Ishikawa (cell line): ENCODE data around the gene GNG7.

Experiments used
- CEBPB ChIP-seq: IDR thresholded peaks from 2 replicates; pipeline ENCODE4 v1.6.1; 2012
- CREB1 ChIP-seq: IDR thresholded peaks from 2 replicates; pipeline ENCODE4 v1.6.1; 2012; ENCODE audit warnings: low read depth
- EGR1 ChIP-seq: IDR thresholded peaks from 2 replicates; pipeline ENCODE4 v1.6.1; 2012
- EP300 ChIP-seq: IDR thresholded peaks from 2 replicates; pipeline ENCODE4 v1.6.1; 2012; ENCODE audit warnings: borderline replicate concordance
- FOXM1 ChIP-seq: IDR thresholded peaks from 2 replicates; pipeline ENCODE4 v1.6.1; 2012; ENCODE audit warnings: low read depth, borderline replicate concordance
- NFIC ChIP-seq: IDR thresholded peaks from 2 replicates; pipeline ENCODE4 v1.6.1; 2012
- RAD21 ChIP-seq: IDR thresholded peaks from 2 replicates; pipeline ENCODE4 v1.6.1; 2012; ENCODE audit warnings: low read depth
- REST ChIP-seq: IDR thresholded peaks from 2 replicates; pipeline ENCODE4 v1.6.1; 2012; ENCODE audit warnings: low read depth, mild to moderate bottlenecking
- TAF1 ChIP-seq: IDR thresholded peaks from 2 replicates; pipeline ENCODE4 v1.6.1; 2012; ENCODE audit warnings: low read depth, mild to moderate bottlenecking
- TCF12 ChIP-seq: IDR thresholded peaks from 2 replicates; pipeline ENCODE4 v1.6.1; 2012; ENCODE audit warnings: low read depth
- TEAD4 ChIP-seq: IDR thresholded peaks from 2 replicates; pipeline ENCODE4 v1.6.1; 2012
- USF1 ChIP-seq: IDR thresholded peaks from 2 replicates; pipeline ENCODE4 v1.6.1; 2012
- YY1 ChIP-seq: IDR thresholded peaks from 2 replicates; pipeline ENCODE4 v1.6.1; 2012; ENCODE audit warnings: low read depth
- ZBTB7A ChIP-seq: IDR thresholded peaks from 2 replicates; pipeline ENCODE4 v1.6.1; 2012; ENCODE audit warnings: low read depth
- TF ChIP-seq, protein P1 (sequence below): IDR thresholded peaks from 2 replicates; pipeline ENCODE4 v1.6.1; 2012

The GNG7 gene

DNA sequence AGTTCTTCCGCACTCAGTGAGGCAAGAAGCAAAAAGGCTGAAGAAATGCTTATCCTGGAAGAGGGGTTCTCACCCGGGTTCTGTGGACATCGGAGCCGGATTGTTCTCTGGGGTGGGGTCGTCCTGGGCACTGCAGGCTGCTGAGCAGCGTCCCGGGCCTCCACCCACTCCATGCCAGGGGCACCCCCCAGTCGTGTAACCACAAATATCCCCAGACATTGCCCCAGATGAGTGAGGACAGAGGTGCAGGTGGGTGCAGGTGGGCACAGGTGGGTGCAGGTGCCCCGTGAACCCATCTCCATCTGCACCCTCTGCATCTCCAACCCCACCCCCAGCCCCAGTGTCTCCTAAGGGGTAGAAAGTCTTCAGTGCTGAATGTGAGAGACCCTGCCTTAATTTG is 67.5 kb downstream of the GNG7 start:
- TF ChIP-seq YY1 (no peak), USF1 (no peak)
- TF ChIP-seq, protein P1, sequence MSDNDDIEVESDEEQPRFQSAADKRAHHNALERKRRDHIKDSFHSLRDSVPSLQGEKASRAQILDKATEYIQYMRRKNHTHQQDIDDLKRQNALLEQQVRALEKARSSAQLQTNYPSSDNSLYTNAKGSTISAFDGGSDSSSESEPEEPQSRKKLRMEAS = no peak

DNA sequence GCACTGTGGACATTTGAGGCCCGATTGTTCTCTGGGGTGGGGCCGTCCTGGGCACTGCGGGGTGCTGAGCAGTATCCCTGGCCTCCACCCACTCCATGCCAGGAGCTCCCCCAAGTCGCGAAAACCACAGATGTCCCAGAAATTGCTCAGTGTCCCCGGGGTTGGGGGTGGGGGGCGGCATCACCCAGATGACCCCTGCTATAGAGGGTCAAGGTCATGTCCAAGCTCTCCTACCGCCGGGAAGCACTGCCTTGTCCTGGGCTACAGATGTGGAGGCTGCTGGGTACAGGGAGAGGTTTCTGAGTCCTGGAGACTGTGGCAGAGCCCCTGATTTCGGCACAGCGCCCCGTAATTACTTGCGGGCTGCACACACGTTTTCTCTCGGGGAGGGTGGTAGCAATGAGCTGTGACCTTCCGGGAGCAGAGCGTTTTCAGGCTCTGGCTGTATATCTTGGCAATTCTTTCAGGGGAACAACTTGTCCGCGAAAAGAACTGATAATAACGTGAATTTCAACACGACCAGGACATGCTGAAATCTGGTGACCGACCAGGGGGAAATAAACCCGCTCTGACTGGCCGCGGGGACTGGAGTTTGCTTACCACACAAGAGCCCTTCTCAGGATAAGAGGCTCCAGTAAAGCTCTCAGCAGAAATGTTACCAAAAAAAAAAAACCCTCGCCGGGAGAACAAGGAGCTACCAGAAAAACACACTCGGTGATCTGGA is 68.1 kb downstream of the GNG7 start:
- TF ChIP-seq EP300 = no peak
- TF ChIP-seq CREB1 = no peak
- no peak for TF ChIP-seq RAD21
- TF ChIP-seq NFIC = no peak
- no peak for TF ChIP-seq YY1
- no peak for TF ChIP-seq ZBTB7A
- TF ChIP-seq, protein P1 = no peak
- no peak for TF ChIP-seq CEBPB
- TF ChIP-seq USF1 = no peak
- no peak for TF ChIP-seq EGR1
- TF ChIP-seq REST = no peak
- no peak for TF ChIP-seq TCF12
- no peak for TF ChIP-seq TAF1
- TF ChIP-seq FOXM1 = no peak
- TF ChIP-seq TEAD4 = no peak

DNA sequence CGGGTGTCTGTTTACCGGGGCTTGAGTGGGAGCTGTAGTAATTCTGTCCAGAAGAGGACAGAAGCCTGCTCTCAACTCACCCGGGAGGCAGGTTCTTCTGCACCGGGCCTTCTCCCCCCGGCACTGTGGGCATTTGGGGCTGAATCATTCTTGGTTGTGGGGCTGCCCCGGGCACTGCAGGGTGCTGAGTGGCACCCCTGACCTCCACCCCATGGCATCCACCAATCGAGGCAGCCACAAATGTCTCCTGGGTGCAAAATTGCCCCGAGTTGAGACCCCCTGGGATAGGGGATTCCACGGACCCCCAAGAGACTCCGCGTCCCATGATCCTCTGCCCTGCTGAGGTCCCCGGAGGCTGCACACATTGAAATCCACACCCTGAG is 68.8 kb downstream of the GNG7 start:
- TF ChIP-seq YY1 = no peak
- TF ChIP-seq USF1 = no peak
- TF ChIP-seq CREB1 = no peak
- TF ChIP-seq TAF1 = no peak
- TF ChIP-seq EP300 = no peak
- TF ChIP-seq RAD21 = no peak
- no peak for TF ChIP-seq TEAD4
- TF ChIP-seq ZBTB7A = no peak
- TF ChIP-seq NFIC = no peak
- no peak for TF ChIP-seq REST
- TF ChIP-seq CEBPB = no peak

GRCh38 chr19:2631213-2631821 is 71.2 kb downstream of the GNG7 start:
- TF ChIP-seq TCF12 = 0 out of 2 replicates have a peak, but pooled peaks have one; percentile 23
- peak; percentile 78 for TF ChIP-seq NFIC
- TF ChIP-seq, protein P1 = no peak

DNA sequence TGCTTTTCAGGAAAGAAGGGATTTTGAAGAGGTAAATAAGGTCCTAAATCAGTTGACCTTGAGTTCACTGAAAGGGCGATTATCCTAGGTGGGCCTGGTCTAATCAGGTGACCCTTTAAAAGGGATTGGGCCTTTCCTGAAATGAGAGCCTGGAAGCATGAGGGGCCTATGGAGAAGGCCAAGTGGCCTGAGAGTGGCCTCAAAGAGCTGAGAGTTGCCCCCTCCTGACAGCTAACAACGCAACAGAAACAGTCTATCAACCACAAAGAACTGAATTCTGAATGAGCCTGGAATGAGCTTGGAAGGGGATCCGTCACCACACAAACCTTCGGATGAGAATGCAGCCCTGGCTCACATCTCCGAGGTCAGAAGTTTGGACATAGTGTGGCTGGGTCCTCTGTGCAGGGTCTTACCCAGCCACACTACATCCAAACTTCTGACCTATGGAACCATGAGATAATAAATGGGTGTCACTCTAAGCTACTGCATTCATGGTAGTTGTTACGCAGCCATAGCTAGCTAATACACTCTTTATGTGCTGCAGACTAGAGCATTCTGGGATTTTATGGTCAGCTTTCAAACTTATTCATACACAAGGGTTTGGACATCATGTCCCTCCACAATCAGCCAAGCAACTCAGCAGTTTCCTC is 72.0 kb downstream of the GNG7 start:
- TF ChIP-seq YY1 = no peak
- TF ChIP-seq EP300 = no peak
- no peak for TF ChIP-seq TCF12
- no peak for TF ChIP-seq ZBTB7A
- TF ChIP-seq TEAD4 = no peak
- no peak for TF ChIP-seq CREB1
- no peak for TF ChIP-seq USF1
- no peak for TF ChIP-seq EGR1
- TF ChIP-seq RAD21 = no peak
- TF ChIP-seq REST = no peak
- no peak for TF ChIP-seq FOXM1
- TF ChIP-seq TAF1 = no peak
- no peak for TF ChIP-seq CEBPB
- TF ChIP-seq, protein P1 = no peak
- TF ChIP-seq NFIC = no peak
